UCSD-AML1 (cell line): ENCODE results near the gene USP2.
"Not testable (repeated sequence)": the region's sequence is repeated elsewhere in the genome, so short reads cannot be mapped to it uniquely, and the experiment has no call there.

Experiments
- DNase-seq: peaks from one replicate; lab custom pipeline; 2025; ENCODE audit not compliant: unreplicated experiment; lab: John Stamatoyannopoulos, UW

The USP2 gene

DNA sequence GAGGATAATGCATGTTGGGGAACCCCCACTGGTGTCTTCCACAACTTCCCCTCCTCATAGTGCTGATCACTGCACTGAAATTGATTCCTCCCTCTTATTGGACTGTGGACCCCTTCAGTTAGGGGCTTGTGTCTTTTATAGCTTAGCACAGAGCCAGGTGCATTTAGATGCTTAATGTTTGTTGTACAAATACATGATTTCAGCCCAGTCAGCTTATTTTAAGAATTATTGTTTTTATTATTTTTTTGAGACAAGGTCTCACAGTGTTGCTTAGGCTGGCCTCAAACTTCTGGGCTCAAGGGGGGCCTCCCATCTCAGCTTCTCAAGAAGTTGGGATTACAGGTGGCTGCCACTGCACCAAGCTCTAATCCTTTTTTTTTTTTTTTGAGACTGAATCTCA, 33.2 kb upstream of the USP2 start:
- no peak for DNase-seq

DNA sequence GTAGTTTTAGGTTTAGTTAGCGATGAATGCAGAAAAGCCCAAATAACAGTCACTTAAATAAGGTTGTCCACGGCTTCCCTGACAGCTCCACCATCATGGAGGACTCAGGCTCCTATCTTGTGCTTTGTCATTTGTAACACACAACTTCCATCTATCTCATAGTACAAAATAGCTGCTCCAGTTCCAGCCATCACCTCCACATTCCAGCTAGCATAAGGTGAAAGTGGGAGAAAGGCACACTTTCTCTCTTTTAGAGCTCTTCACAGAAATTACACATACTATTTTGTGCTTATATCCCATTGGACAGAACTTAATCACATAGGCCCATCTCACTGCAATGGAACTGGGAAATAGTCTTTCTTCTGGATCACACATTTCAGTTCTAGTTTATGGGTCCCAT, 32.8 kb upstream of the USP2 start:
- DNase-seq = no peak

DNA sequence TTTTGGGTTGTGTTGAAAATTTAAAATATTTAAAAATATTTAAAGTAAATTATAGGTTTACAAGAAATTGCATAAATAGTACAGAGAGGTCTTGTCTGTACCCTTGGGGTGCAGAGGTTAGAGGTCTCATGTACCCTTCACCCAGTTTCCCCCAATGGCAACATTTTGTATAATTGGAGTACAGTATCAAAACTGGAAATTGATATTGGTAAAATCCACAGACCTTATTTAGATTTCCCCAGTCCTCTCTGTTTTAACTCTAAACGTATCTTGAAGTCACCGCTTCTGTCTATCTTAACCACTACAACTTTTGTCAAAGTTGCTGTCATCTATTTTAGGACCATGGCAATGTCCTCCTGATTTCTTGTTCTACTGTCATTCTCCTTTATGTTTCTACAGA, 30.6 kb upstream of the USP2 start:
- DNase-seq = no peak

DNA sequence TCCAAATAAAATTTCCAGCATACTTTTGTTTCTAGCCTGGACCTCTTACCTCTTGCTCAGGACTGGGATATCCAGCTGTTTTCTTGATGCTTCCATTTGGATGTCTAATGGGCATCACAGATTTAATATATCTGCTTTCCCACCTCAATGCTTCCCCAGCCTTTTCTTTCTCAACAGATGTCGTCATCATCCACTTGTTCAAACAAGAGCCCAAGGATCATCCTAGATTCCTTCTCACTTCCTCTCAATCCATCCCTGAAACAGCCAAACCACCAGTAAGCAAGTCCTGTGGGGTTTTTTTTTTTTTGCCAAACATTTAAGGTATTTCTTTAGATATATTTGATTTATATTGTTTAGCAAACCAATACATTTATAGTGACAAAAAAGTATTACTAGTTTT, 29.0 kb upstream of the USP2 start:
- no peak for DNase-seq

DNA sequence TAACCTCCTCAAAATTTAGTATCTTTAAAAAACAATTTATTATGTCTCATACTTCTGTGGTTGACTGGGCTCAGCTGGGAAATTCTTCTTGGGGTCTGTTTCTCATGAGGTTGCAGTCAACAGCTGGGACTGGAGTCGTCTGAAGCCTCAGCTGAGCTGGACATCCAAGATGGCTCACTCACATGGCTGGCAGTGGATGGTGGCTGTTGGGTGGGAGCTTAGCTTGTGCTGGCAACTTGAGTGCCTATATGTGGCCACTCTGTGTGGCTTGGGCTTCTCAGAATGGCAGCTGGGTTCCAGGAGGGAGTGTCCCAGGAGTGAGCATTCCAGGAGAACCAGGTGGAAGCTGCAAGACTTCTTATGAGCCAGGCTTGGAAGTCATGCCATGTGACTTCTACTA, 28.2 kb upstream of the USP2 start:
- no peak for DNase-seq

DNA sequence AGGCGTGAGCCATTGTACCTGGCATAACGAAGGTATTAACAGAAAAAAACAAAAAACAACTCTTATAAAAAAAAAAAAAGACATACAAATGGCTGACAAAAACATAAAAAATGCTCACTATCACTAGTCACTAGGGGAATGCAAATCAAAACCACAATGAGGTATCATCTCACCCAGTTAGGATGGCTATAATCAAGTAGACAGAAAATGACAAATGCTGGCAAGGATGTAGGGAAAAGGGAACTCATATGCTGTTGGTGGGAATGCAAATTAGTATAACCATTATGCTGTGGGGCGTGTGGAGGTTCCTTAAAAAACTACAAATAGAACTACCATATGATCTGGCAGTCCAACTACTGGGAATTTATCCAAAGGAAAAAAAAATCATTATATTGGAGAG, 24.5 kb upstream of the USP2 start:
- DNase-seq = no peak

DNA sequence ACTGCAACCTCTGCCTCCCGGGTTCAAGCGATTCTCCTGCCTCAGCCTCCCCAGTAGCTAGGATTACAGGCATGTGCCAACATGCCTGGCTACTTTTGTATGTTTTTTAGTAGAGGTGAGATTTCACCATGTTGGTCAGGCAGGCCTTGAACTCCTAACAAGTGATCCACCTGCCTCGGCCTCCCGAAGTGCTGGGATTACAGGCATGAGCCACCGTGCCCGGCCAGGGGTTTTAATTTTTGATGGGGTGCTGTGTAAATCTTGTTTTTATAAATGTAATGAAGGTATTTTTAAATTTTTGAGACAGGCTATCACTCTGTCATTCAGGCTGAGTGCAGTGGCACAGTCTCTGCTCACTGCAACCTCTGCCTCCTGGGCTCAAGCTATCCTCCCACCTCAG, 24.0 kb upstream of the USP2 start:
- DNase-seq = not testable (repeated sequence)

DNA sequence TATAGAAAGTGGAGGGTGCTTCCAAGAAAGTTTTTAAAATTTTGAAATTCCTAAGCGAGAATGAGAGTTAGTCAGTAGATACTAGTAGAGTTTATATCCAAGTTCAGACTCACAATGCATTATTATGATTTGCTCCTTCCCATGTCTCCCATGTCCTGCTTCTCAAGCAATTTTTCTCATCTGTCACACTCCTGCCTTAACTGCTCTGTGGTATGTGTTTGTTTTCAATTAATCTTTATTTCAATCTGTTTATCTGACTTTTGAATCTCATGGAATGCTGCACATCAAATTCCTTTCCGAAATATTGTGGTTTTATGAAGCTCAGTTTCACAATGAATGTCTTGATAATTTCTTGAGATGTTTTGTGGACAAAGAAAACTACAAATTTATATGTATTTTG, 23.4 kb upstream of the USP2 start:
- no peak for DNase-seq

DNA sequence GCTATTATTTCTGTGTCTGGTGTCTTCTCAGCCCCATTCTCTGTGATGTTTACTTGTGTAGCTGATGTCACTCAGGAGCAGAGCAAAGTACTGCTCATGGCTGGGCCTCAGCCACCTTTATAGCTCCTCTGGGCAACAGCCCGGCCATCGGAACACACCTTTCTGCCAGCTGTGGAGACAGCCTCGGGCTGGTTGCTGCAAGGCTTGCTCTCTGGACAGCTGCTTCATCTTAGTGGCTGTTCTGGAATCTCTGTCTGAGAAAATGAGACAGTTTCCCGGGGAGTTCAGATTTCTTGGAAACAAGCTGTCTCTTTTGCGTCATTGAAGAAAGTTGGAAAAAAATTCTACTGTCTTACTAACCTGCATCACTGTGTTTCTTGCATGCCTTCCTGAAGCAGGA, 21.5 kb upstream of the USP2 start:
- DNase-seq = no peak

DNA sequence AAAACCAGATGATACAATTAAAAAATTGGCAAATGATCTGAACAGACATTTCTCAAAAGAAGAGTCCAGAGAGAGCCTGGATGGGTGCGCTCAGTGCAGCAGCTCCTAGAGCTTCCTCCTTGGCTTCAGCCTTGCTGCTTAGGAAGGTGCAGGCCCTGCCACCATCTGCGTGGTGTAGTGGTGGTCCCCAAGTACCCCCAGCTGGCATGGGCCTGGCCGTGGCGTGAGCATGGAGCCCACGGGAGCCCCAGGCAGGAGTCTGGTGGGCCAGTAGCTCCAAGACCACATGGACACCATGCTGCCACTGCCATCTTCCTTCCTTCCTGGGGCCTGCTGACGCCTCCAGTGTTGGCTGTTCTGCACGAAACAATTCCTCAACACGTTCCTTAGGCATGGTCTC, 21.0 kb upstream of the USP2 start:
- no peak for DNase-seq

DNA sequence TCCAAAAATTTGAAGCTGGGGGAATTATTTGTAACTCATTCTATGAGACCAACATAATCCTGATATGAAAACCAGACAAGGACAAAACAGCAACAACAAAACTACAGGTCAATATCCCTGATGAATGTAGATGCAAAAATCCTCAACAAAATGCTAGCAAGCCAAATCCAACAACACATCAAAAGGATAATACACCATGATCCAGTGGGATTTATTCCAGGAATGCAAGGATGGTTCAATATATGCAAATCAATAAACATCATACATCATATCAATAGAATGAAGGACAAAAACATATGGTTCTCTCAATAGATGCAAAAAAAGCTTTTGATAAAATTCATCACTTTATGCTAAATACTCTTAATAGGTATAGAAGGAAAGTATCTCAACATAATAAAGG, 19.4 kb upstream of the USP2 start:
- no peak for DNase-seq

DNA sequence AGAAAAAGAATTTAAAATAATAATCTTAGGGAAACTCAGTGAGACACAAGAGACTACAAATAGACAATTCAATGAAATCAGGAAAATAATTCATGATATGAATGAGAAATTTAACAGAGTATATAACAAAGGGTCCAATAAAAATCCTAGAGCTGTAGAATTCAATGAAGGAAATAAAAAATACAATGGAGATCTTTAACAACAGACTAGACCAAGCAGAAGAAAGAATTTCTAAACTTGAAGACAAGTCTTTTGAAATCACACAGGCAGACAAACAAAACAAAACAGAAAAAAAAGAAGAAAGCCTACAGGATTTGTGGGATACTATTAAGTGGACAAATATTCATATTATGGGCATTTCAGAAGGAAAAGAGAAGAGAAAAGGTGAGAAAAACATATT, 16.2 kb upstream of the USP2 start:
- no peak for DNase-seq

DNA sequence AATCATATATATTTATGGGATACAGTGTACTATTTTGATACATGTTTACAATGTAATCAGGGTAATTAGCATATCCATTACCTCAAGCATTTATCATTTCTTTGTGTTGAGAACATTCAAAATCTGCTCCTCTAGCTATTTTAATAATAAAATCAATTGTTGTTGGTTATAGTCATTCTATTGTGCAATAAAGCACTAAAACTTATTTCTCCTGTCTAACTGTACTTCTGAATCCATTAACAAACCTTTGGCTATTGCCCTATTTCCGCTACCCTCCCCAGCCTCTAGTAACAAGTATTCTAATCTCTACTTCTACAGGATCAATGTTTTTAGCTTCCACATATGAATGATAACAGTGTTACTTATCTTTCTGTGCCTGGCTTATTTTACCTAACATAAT, 15.3 kb upstream of the USP2 start:
- DNase-seq = no peak

DNA sequence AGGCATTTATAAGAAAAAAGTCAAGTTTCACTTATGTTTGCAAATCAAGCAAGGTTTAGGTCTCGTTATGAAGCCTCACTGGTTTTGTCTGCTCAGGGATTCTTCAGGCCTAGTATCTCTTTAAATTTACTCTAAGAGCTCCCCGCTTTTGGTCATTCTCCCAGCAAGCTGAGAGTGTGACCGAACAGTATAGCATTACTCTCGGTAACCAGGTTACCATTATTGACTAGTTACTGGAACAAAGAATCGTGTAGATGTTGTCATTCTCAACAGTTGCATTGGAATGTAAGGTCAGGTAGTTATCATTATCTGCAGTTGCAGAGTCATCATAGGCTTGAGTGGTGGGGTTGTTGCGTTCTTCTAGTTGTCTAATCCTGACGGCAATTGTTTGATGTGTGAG, 9.8 kb upstream of the USP2 start:
- DNase-seq = no peak

DNA sequence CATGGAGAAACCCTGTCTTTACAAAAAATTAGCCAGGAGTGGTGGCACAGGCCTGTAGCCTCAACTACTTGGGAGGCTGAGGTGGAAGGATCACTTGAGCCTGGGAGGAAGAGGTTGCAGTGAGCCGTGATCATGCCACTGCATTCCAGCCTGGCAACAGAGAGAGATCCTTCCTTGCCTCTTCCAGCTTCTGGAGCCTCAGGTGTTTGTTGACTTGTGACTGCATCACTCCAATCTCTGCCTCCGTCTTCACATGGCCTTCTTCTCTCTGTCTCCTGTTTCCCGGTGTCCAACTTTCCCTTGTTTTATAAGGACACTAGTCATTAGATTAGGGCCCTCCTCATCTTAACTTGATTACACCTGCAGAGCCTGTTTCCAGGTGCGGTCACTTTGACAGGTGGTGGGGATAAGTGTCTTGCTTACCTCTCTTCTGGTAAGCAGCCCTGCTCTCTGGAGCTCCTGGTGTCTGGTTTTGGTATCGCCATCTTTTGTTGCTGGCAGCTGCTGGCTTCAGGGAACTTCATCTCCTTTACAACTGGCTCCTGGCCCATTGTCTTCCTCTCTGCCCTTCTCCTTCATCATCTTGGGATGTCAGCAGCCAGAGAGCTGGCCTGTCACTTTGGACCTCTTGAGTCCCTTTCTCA, 8.2 kb upstream of the USP2 start:
- no peak for DNase-seq

DNA sequence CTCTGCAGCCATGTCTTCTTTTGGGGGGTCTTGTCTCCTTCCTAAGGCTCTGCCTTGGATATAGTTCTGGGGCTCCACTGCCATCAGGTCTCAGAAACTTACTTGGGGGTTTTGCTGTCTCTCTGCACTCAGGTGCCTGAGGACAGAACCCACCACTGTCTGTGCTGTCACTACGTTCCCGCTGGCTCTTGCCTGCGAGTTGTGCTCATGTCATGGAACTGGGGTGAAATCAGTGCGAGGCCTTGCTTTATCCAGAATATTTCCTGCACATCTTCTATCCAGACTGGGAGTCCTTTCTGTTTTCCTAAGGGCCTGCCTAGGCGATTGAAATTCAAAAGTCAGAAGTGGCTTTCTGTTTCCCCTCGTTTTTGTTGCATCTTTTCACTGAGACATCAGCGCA, 6.6 kb upstream of the USP2 start:
- no peak for DNase-seq

DNA sequence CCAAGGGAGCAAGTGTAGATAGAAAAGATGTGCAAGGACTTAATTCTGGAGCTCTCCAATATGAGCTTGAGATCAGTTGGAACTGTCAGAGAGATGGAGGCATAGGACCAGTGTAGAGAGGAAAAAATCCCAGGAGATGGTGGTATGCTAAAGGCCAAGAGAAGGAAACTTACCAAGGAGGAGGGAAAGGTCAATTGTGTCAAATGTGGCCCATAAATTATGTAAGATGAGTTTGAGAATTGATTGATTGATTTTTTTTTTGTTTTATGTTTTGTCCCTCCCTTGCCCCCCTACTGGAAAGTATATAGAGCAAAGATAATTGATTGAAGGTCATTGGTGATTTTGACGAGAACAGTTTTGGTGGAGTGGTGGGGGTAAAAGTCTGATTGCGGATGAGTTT, 2.8 kb upstream of the USP2 start:
- DNase-seq = no peak

DNA sequence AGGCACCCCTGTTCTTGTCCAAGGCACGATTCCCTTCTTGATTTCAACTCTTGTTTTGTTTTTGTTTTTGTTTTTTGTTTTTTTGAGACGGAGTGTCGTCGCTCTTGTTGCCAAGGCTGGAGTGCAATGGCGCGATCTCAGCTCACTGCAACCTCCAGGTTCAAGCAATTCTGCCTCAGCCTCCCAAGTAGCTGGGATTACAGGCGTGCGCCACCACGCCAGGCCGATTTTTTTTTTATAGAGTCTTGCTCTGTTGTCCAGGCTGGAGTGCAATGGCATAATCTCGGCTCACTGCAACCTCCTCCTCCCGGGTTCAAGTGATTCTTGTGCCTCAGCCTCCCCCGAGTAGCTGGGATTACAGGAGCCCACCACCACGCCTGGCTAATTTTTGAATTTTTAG, 1.0 kb upstream of the USP2 start:
- not testable (repeated sequence) for DNase-seq

DNA sequence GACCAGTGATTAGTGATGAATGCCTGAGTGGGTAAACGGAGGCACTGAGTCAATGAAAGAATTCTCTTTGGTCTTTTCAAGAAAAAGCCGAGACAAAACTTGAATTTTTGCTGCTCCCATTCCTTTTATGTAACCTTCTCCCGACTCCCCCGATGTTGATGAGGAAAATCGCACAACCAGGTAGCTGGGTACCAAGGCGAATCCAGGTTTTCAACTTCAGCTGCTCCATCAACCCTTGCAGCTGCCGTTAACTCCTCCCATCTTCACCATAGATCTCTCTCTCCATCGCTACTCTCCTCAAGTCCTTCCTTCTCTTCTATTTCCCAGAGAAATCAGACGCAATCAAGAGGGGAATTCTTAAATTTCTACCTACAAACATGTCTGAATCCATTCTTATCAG, 611 bp upstream of the USP2 start:
- DNase-seq = no peak

DNA sequence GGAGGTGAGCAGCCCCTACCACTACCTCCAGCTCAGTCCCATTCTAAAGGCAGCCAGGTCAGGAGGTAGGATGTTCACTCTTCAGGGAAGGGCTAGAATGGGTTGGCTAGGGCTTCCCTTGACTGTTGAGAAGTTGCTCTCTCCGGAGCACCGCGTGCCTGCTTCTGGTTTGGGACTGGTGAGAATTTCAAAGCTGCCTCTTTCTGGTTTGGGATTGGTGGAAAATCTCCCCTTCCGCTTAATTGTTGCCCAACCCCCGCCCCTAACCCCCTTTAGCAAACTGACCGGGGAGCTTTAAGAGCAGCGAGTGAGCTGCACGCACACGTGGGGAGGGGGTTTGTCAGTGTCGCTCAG, 686 bp downstream of the USP2 start:
- DNase-seq = no peak

DNA sequence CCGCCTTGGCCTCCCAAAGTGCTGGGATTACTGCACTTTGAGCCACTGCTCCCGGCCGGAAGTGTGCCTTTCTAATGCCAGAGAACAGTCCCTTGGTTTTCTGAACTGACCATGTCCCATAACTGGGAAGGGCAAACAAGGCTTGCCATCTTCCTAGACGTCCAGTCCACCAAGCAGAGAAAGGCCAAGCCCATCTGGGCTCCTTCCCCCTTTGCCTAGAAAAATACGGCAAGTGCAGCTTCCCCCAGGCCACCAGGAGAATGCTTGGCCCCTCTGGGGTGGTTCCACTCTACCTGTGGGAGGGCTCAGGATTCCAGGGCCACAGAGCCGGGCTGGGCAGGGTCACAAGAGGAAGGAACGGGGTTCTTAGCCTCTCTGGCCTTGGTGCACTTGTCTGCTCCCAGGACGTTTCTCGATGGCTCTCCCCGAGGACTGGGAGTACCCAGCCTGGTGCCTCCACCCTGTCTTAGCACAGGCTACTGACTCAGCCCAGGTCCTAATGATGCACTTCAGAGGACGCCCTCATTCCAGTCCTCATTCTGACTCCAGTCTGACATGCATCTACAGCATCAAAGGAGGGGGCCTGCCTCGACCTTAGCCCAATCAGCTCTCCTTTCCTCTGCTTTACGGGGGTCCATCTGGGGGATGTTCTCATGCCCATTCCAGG, 1.2 kb downstream of the USP2 start:
- no peak for DNase-seq

DNA sequence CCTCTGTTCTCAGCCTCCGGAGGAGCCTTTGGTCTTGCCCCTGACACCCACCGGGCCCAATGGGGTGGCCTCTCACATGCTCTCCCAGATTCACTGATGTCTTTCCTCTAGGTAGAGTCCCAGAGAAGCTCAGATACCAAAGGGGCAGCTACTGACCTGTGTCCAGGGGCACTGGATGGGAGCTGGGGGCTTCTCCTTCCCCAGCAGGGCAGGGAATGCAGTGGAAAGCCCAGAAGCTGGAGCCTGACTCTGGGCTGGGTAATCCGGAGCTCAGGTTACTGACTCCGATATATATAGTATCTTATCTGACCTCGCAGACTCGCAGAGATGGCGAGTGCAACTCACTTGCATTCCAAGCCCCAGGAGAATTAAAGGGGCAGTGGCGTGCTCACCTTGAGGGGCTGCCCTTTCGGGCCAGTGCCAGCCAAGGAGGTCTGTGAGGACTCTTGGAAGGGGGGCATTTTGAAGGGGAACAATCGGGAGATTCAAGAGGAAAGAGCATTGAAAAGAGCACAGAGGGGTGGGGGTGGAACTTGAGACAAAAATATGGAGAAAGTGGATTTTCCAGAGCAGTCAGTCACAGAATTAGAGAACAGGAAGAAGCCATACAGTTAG, 2.5 kb downstream of the USP2 start:
- DNase-seq = no peak
